Thoracic aorta (tissue), 2 donors: ENCODE data around the gene TTC21A. TPM values are rescaled to one million over a fixed set of nuclear protein-coding genes. Genes with fewer than 3 reads are reported as not detected.
A peak's percentile ranks its signal among the peaks of the same experiment; 100 is the strongest.

Experiments
- ATAC-seq: fragments of 150-250 bp; one replicate; pipeline ENCODE4 v1.8.0; 2017; ENCODE audit warnings: low read depth; ENCODE audit not compliant: insufficient number of reproducible peaks, low FRiP score
- DNase-seq: peaks from one replicate; pipeline ENCODE4 v3.0.0-alpha.2; 2020; ENCODE audit warnings: low spot score
- H3K27ac ChIP-seq, 2 donors: fragments of 200-600 bp; sonication (generic); 1 replicate in 1 of 2; 2 replicates in 1 of 2; pipeline ENCODE4 v1.5.1; 2016; ENCODE audit warnings: mild to moderate bottlenecking in 2 of 2, moderate library complexity in 2 of 2
- H3K27me3 ChIP-seq: fragments of 200-600 bp; sonication (generic); replicated peaks from 2 replicates; pipeline ENCODE4 v1.6.0; 2016; ENCODE audit warnings: mild to moderate bottlenecking; ENCODE audit not compliant: insufficient read depth
- H3K36me3 ChIP-seq: fragments of 200-600 bp; sonication (generic); one replicate; pipeline ENCODE4 v1.5.1; 2016
- H3K4me1 ChIP-seq, 2 donors: fragments of 200-600 bp; sonication (generic); 1 replicate in 1 of 2; 2 replicates in 1 of 2; pipeline versions ENCODE4 v1.5.1 to v1.6.0; 2016; ENCODE audit warnings: low read depth in 2 of 2, mild to moderate bottlenecking in 1 of 2; ENCODE audit not compliant: control insufficient read depth in 1 of 2
- H3K4me3 ChIP-seq: fragments of 200-600 bp; sonication (generic); 2 replicates; pipeline ENCODE4 v1.5.1; 2016; ENCODE audit warnings: mild to moderate bottlenecking
- H3K9me3 ChIP-seq: fragments of 200-600 bp; sonication (generic); 2 replicates; pipeline ENCODE4 v1.5.1; 2016
- CTCF ChIP-seq: fragments of 200-600 bp; sonication (generic); IDR thresholded peaks from one replicate; pipeline ENCODE4 v1.5.1; 2019; ENCODE audit warnings: antibody characterized with exemption
- total RNA-seq, 2 donors: library from RNA; depleted of rRNA; stranded (reverse); fragments of >200 nt; gene quantifications; one replicate each; pipeline versions ENCODE4 v1.1.0 to v1.2.3, GENCODE V29; 2016

Gene TTC21A
- total RNA-seq, 2 donors from 2014 or later = 3.0 to 14.9 TPM

- peak overlapping the region; percentile 73 for H3K4me3 ChIP-seq
- no peaks in the 10 kb centered on the region for H3K27me3 ChIP-seq
- ATAC-seq (peak; percentile 44), DNase-seq (peak; percentile 79)
- no peaks in the 10 kb centered on the region for H3K9me3 ChIP-seq
- TF ChIP-seq CTCF = peak; percentile 30
- H3K36me3 ChIP-seq = no peaks in the 10 kb centered on the region
- peaks cover 21 to 51% of the 10 kb centered on the region in 2 donors for H3K4me1 ChIP-seq
- peak overlapping the region; percentile 81 to 96 for H3K27ac ChIP-seq
These were observed 73.3 kb downstream of the TTC21A start for GRCh38 chr3:39180546-39181346.

DNA sequence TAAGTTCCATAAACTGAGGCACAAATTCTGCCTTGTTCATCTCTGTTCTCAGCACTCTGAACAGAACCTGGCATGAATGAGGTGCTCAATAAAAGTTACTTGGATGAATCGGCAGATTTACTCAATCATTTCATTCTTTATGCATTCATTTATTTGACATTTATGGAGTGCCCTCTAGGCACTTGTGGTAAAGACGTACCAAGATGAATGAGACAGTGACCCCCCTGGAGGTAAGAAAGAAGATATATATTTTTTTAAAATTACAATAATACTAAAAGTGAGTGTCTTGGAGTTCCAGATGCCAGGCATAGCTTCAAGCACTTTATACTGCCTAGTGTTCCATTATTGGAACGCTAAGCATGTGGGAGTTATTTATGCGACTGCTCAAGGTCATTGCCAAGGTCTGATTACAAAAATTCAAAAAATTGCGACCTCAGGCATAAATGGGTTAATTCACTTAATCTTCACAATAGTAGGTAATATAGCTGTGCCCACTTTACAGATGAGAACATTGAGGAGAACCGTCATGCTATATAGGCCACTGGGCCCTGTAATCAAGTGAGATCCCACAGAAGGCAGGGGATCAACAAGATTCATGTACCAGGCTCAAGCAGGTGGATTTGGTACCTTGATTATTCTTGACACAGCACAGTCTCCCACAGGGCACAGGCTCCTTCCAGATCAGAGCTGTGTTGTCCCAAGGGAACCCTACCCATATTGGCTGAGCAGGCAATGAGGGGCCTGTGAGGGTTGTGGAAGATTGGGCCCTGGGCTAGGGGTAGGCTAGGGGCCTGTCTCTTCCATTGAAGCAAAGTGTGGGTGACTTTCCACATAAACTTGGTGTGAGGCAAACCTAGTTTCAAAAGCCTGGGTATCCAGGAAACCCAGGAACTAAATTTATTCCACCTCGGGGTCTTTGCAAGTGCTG is 74.2 kb downstream of the TTC21A start:
- Histone ChIP-seq H3K9me3 (no peaks in the 10 kb centered on the region), H3K27ac (peak overlapping the region; percentile 63 to 96), H3K27me3 (no peaks in the 10 kb centered on the region), H3K4me3 (peak overlapping the region; percentile 73), H3K4me1 (peaks cover 21 to 49% of the 10 kb centered on the region in 2 donors), H3K36me3 (no peaks in the 10 kb centered on the region)
- no peak for ATAC-seq
- no peak for TF ChIP-seq CTCF
- DNase-seq = no peak

DNA sequence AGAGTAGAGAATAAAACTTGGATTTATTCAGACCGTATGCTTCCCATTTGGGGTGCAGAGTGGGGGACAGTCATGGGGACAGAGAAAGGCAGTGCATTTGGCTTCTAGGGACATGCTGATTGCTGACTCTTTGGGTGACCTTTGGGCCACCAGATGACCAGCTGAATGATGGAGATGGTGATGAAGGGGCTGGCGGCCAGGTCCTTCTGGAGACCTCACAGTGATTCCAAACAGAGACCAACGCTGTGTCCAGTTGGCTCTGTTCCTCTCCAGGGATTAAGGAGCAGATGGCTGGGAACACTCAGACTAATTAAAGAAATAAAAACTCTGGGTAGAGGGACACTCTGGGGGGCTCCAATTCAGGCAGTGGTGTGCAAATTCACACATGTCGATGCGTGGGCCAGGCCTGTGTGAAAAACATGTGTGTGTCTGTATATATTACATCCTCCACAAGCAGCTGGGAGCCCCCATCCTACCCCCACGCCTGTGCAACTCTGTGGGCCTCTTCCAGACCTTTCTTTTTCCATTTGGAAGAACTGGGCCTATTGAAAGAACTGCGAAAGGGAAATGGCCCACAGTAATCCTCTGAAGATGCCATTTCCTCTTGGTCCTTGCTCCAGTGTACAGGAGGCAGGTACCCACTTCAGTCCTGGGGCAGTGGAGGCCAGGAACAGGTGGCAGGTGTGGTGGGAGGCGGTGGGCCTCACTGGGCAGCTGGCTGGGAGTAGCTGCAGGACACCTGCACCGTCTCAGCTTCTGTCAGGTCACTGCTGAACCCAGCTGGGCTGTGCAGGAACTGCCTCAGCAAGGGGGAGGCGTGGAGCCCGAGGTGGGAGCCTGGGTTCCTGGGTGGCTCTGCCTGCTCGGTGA is 76.0 kb downstream of the TTC21A start:
- no peaks in the 10 kb centered on the region for H3K27me3 ChIP-seq
- peaks cover 17 to 37% of the 10 kb centered on the region in 2 donors for H3K4me1 ChIP-seq
- no peak overlapping the region for H3K4me3 ChIP-seq
- no peak for TF ChIP-seq CTCF
- peak overlapping the region; percentile 32 to 96 for H3K27ac ChIP-seq
- no peaks in the 10 kb centered on the region for H3K9me3 ChIP-seq
- ATAC-seq (no peak), DNase-seq (no peak)
- no peaks in the 10 kb centered on the region for H3K36me3 ChIP-seq

DNA sequence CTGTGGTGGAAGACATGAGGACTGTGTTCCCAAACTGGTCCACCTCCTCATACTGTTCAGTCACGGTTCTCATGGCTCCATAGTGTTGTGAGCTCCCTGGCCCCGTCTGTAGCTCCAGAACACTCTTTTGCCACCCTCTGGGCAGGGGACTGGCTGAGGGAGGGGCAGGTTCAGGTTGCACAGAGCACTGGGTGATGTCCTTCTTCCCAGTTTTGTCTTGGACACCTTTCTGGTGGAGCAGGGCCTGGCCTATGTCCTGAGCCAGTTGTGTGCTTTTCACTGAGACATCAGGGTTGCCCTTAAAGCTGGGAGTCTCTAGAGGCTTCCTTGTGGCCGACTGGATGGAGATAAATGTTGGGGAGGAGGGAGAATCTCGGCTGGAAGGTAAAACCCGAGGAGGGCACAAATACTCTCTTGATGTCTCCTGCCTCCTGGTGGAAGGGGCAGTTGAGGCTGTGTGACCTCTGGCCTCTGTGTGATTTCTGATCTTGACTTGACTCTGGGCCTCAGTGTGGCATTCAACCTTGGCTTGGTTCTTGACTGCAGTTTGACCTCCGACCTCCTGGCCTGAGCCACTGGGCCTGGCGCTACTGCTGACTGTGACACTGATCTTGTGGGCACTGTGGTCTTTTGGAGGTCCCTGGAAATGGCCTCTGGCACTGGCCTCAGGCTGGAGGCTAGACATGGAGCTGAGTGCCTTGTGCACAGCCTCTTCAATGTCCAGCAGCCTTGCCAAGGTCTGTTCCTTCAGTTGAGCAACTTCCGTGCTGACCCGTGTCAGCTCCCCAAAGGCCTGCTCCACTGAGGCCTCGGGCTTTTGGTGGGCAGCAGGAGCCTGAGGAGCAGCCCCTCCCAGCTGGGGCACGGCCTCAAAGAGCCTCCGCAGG is 76.8 kb downstream of the TTC21A start:
- DNase-seq (no peak), ATAC-seq (no peak)
- no peaks in the 10 kb centered on the region for H3K27me3 ChIP-seq
- TF ChIP-seq CTCF = no peak
- no peak overlapping the region for H3K4me3 ChIP-seq
- no peak overlapping the region for H3K27ac ChIP-seq
- H3K4me1 ChIP-seq = peaks cover 10 to 29% of the 10 kb centered on the region in 2 donors
- H3K36me3 ChIP-seq = no peaks in the 10 kb centered on the region
- no peaks in the 10 kb centered on the region for H3K9me3 ChIP-seq
